NB4 (cell line): ENCODE data around the gene CRTC2.

Experiments
- DNase-seq: peaks from one replicate; pipeline ENCODE4 v3.0.0; 2010; ENCODE audit warnings: low read depth
- H3K4me3 ChIP-seq: one replicate; pipeline ENCODE4 v1.5.1; 2011; ENCODE audit warnings: mild to moderate bottlenecking, low read depth, low read length, moderate library complexity
- MAX ChIP-seq: IDR thresholded peaks from 2 replicates; pipeline ENCODE4 v1.6.1; 2011; ENCODE audit warnings: low read depth, low read length
- MYC ChIP-seq: IDR thresholded peaks from 2 replicates; pipeline ENCODE4 v1.6.1; 2011; ENCODE audit warnings: low read depth, low read length
- POLR2A ChIP-seq: IDR thresholded peaks from 2 replicates; pipeline ENCODE4 v1.6.1; 2011; ENCODE audit warnings: mild to moderate bottlenecking; ENCODE audit not compliant: insufficient read length; ENCODE audit errors: extremely low read depth
- TF ChIP-seq, protein P1 (sequence below): IDR thresholded peaks from one replicate; pipeline ENCODE4 v1.5.1; 2012; ENCODE audit warnings: low read depth, low read length

The CRTC2 gene

GRCh38 chr1:153968000-153968363, 9.6 kb upstream of the CRTC2 start:
- no peak for DNase-seq
- peak overlapping the region; percentile 94 for H3K4me3 ChIP-seq
- no peak for TF ChIP-seq MAX
- no peak for TF ChIP-seq MYC
- TF ChIP-seq POLR2A = no peak
- TF ChIP-seq, protein P1, sequence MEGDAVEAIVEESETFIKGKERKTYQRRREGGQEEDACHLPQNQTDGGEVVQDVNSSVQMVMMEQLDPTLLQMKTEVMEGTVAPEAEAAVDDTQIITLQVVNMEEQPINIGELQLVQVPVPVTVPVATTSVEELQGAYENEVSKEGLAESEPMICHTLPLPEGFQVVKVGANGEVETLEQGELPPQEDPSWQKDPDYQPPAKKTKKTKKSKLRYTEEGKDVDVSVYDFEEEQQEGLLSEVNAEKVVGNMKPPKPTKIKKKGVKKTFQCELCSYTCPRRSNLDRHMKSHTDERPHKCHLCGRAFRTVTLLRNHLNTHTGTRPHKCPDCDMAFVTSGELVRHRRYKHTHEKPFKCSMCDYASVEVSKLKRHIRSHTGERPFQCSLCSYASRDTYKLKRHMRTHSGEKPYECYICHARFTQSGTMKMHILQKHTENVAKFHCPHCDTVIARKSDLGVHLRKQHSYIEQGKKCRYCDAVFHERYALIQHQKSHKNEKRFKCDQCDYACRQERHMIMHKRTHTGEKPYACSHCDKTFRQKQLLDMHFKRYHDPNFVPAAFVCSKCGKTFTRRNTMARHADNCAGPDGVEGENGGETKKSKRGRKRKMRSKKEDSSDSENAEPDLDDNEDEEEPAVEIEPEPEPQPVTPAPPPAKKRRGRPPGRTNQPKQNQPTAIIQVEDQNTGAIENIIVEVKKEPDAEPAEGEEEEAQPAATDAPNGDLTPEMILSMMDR = no peak

GRCh38 chr1:153967107-153967999, 8.9 kb upstream of the CRTC2 start, which contains the start of gene CREB3L4:
CREB3L4 (plus strand) TSS chr1:153967902; CDS start chr1:153968526, 624 bp downstream.
- H3K4me3 ChIP-seq = peak within 1 kb of the TSS; percentile 94
- peak; percentile 99 for DNase-seq
- peak; percentile 87 for TF ChIP-seq MYC
- TF ChIP-seq POLR2A = peak; percentile 64
- TF ChIP-seq, protein P1 = peak; percentile 16
- peak; percentile 93 for TF ChIP-seq MAX

- H3K4me3 ChIP-seq = peak overlapping the region; percentile 84
- no peak for DNase-seq
- no peak for TF ChIP-seq MYC
- TF ChIP-seq, protein P1 = no peak
- no peak for TF ChIP-seq MAX
- TF ChIP-seq POLR2A = no peak
These were observed 5.5 kb upstream of the CRTC2 start for GRCh38 chr1:153963850-153964331.

- H3K4me3 ChIP-seq = peak within 1 kb of the TSS; percentile 84
- TF ChIP-seq, protein P1 = no peak
- TF ChIP-seq POLR2A = peak; percentile 61
- peak; percentile 35 for TF ChIP-seq MAX
- TF ChIP-seq MYC = no peak; the same call in 1 of the 2 replicates
- DNase-seq = peak; percentile 96
These were observed 4.8 kb upstream of the CRTC2 start, which contains the start of gene SLC39A1 for GRCh38 chr1:153963030-153963849. SLC39A1 (minus strand) TSS chr1:153963537; CDS start chr1:153962715, 822 bp downstream.

DNA sequence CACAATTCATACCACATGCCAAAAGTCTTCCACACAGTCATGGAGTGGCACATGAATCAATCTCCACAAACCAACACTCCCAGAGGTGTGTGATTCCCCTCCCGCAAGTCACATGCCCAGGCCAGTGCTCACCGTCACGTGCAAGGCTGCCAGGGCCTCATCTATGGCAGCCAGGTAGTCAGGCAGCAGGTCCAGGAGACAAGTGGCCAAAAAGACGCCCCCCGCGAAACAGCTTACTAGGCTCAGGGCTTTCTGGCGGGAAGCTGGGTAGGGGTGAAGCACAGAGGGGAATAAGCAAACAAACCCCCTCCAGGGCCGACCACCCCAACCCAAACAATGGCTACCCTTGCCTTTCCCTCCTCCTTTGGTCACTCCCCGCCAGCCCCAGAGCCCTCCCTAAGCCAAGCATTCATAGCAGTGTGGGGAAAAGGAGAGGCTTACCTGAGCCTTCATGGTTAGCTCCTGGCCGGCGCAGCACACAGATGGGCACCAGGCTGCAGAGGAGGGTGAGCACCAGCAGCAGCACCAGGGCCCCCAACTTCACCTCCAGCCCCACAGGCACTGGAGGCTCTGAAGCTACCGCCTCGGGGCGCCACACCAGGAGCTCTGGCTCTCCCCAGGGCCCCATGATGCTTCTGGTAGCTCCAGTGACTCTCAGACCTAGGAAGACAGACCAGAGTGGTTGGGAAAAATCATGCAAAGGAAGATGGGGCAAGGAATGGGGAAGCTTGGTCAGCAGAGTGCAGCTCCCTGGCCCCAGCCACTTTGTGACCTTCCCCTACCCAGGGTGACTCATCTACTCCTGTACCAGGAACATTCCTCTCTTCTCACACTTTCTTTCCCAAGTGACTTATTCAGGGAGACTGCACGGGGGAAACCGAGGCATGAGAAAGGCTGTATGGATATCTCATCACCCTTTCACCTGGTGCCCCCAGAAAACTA, 3.9 kb upstream of the CRTC2 start:
- peak overlapping the region; percentile 84 for H3K4me3 ChIP-seq
- TF ChIP-seq MAX (no peak), MYC (no peak), POLR2A (no peak)
- TF ChIP-seq, protein P1 = no peak
- peak; percentile 52 for DNase-seq
